SU-DHL-6 (cell line): ENCODE data around the gene USB1.

Source experiments
- H2AFZ ChIP-seq: fragments of 200-600 bp; sonication (generic); 2 replicates; pipeline ENCODE4 v1.6.1; 2014; ENCODE audit warnings: low read depth, mild to moderate bottlenecking, moderate library complexity, mixed read lengths, antibody characterized with exemption, low read length; ENCODE audit not compliant: severe bottlenecking
- H3F3A ChIP-seq: fragments of 200-600 bp; shearing (Covaris generic); 2 replicates; pipeline ENCODE4 v1.6.0; 2016; ENCODE audit warnings: antibody characterized with exemption, mild to moderate bottlenecking; ENCODE audit not compliant: insufficient read depth
- H3K27ac ChIP-seq: fragments of 200-600 bp; sonication (generic); 2 replicates; pipeline ENCODE4 v1.5.1; 2016; ENCODE audit warnings: low read depth, mild to moderate bottlenecking, low read length, moderate library complexity, mixed read lengths
- H3K27me3 ChIP-seq: fragments of 200-600 bp; sonication (generic), shearing (Covaris generic); 2 replicates; pipeline ENCODE4 v1.6.0; 2014; ENCODE audit warnings: mild to moderate bottlenecking, low read length
- H3K36me3 ChIP-seq: fragments of 200-600 bp; sonication (generic); 2 replicates; pipeline ENCODE4 v1.6.1; 2014; ENCODE audit warnings: mild to moderate bottlenecking, low read length, mixed read lengths
- H3K4me2 ChIP-seq: fragments of 300-600, 200-600 bp; shearing (Covaris generic), sonication (generic); 2 replicates; pipeline ENCODE4 v1.6.0; 2014; ENCODE audit warnings: low read length, low read depth, mild to moderate bottlenecking; ENCODE audit not compliant: poor library complexity, severe bottlenecking
- H3K4me3 ChIP-seq: fragments of 200-600 bp; sonication (generic); 2 replicates; pipeline ENCODE4 v1.5.1; 2014; ENCODE audit warnings: antibody characterized with exemption, low read length, mild to moderate bottlenecking, mixed read lengths; ENCODE audit not compliant: insufficient read depth, poor library complexity, severe bottlenecking
- H3K79me2 ChIP-seq: fragments of 200-600 bp; sonication (generic); 2 replicates; pipeline ENCODE4 v1.6.1; 2014; ENCODE audit warnings: mild to moderate bottlenecking, low read length, moderate library complexity; ENCODE audit not compliant: insufficient read depth
- H3K9ac ChIP-seq: fragments of 200-600 bp; sonication (generic); 2 replicates; pipeline ENCODE4 v1.7.0; 2014; ENCODE audit warnings: mild to moderate bottlenecking, low read length
- H3K9me2 ChIP-seq: fragments of 200-600 bp; sonication (generic); replicated peaks from 2 replicates; pipeline ENCODE4 v1.6.1; 2014; ENCODE audit warnings: low read length; ENCODE audit not compliant: insufficient read depth
- H3K9me3 ChIP-seq: fragments of 200-600 bp; sonication (generic); 2 replicates; pipeline ENCODE4 v1.6.1; 2014; ENCODE audit warnings: low read length, mixed read lengths; ENCODE audit not compliant: insufficient read depth
- H4K20me1 ChIP-seq: fragments of 200-600 bp; sonication (generic); 2 replicates; pipeline ENCODE4 v1.6.1; 2014; ENCODE audit warnings: low read depth, mild to moderate bottlenecking, antibody characterized with exemption, low read length, moderate library complexity, mixed read lengths
- CTCF ChIP-seq: fragments of 200-600 bp; sonication (generic); IDR thresholded peaks from one replicate; pipeline ENCODE4 v1.5.1; 2017; ENCODE audit warnings: antibody characterized with exemption, mild to moderate bottlenecking, low read length, moderate library complexity; ENCODE audit not compliant: insufficient read depth, poor library complexity, severe bottlenecking
- EZH2phosphoT487 ChIP-seq: fragments of 200-600 bp; sonication (generic), shearing (Covaris generic); conservative IDR thresholded peaks from 2 replicates; pipeline ENCODE4 v1.6.1; 2018; ENCODE audit warnings: mild to moderate bottlenecking, antibody characterized with exemption, low read length, moderate library complexity, mixed read lengths

The USB1 gene

GRCh38 chr16:58041628-58041955 lies 40.4 kb downstream of the USB1 start:
- no peaks in the 10 kb centered on the region for H3K9me3 ChIP-seq
- H3K27ac ChIP-seq: no peak overlapping the region
- no peak overlapping the region for H3K9ac ChIP-seq
- no peaks in the 10 kb centered on the region for H3K36me3 ChIP-seq
- H4K20me1 ChIP-seq: no peaks in the 10 kb centered on the region
- no peaks in the 10 kb centered on the region for H3K27me3 ChIP-seq
- no peaks in the 10 kb centered on the region for H3F3A ChIP-seq
- no peaks in the 10 kb centered on the region for H3K79me2 ChIP-seq
- H3K4me3 ChIP-seq: no peak overlapping the region
- H3K4me2 ChIP-seq: no peak overlapping the region
- no peak overlapping the region for H2AFZ ChIP-seq
- H3K9me2 ChIP-seq: no peaks in the 10 kb centered on the region
- TF ChIP-seq EZH2phosphoT487 (no peak), CTCF (no peak)

- no peak overlapping the region for H3K4me2 ChIP-seq
- no peaks in the 10 kb centered on the region for H3K36me3 ChIP-seq
- TF ChIP-seq EZH2phosphoT487: no peak
- TF ChIP-seq CTCF: no peak
- H3K9me2 ChIP-seq: no peaks in the 10 kb centered on the region
- no peaks in the 10 kb centered on the region for H3K79me2 ChIP-seq
- no peak overlapping the region for H2AFZ ChIP-seq
- no peak overlapping the region for H3K9ac ChIP-seq
- no peaks in the 10 kb centered on the region for H3K9me3 ChIP-seq
- no peak overlapping the region for H3K4me3 ChIP-seq
- H3F3A ChIP-seq: no peaks in the 10 kb centered on the region
- H3K27ac ChIP-seq: no peak overlapping the region
- no peaks in the 10 kb centered on the region for H3K27me3 ChIP-seq
- H4K20me1 ChIP-seq: no peaks in the 10 kb centered on the region
Observed at GRCh38 chr16:58042001-58042885, 41.0 kb downstream of the USB1 start.

- no peaks in the 10 kb centered on the region for H3F3A ChIP-seq
- H3K9me3 ChIP-seq: no peaks in the 10 kb centered on the region
- TF ChIP-seq EZH2phosphoT487 (no peak), CTCF (no peak)
- H2AFZ ChIP-seq: no peak overlapping the region
- H3K4me2 ChIP-seq: no peak overlapping the region
- no peaks in the 10 kb centered on the region for H4K20me1 ChIP-seq
- no peaks in the 10 kb centered on the region for H3K36me3 ChIP-seq
- H3K4me3 ChIP-seq: no peak overlapping the region
- no peaks in the 10 kb centered on the region for H3K79me2 ChIP-seq
- H3K9me2 ChIP-seq: no peaks in the 10 kb centered on the region
- no peaks in the 10 kb centered on the region for H3K27me3 ChIP-seq
- H3K27ac ChIP-seq: no peak overlapping the region
- no peak overlapping the region for H3K9ac ChIP-seq
Observed at GRCh38 chr16:58042886-58043515, 41.8 kb downstream of the USB1 start.
